ENCODE measurements around the gene SHC4. TPM values are rescaled to one million over a fixed set of nuclear protein-coding genes. Genes with fewer than 3 reads are reported as not detected.
A peak's percentile ranks its signal among the peaks of the same experiment; 100 is the strongest.
"Not testable (repeated sequence)": the region's sequence is repeated elsewhere in the genome, so short reads cannot be mapped to it uniquely, and the experiment has no call there.

SHC4 gene
- total RNA-seq, 1 donor from 2014 or later = 35.6 TPM

GRCh38 chr15:48796930-48797329 lies 166.8 kb downstream of the SHC4 start:
- DNase-seq (ENCODE audit: low spot score) = no peak
- no peak overlapping the region for H3K4me3 Mint-ChIP-seq (ENCODE audit: unreplicated experiment)
- no peaks in the 10 kb centered on the region for H3K9me3 Mint-ChIP-seq (ENCODE audit: low read depth)

GRCh38 chr15:48796521-48796920 lies 167.2 kb downstream of the SHC4 start:
- no peak for DNase-seq (ENCODE audit: low spot score)
- Mint-ChIP-seq H3K9me3 (ENCODE audit: low read depth) (no peaks in the 10 kb centered on the region), H3K27ac (ENCODE audit: unreplicated experiment) (no peak overlapping the region), H3K36me3 (ENCODE audit: low read depth) (no peaks in the 10 kb centered on the region), H3K4me1 (ENCODE audit: low read depth) (peaks cover 25% of the 10 kb centered on the region), H3K4me3 (ENCODE audit: unreplicated experiment) (no peak overlapping the region), H3K27me3 (ENCODE audit: low read depth) (no peaks in the 10 kb centered on the region)
- TF ChIP-seq, protein P1, sequence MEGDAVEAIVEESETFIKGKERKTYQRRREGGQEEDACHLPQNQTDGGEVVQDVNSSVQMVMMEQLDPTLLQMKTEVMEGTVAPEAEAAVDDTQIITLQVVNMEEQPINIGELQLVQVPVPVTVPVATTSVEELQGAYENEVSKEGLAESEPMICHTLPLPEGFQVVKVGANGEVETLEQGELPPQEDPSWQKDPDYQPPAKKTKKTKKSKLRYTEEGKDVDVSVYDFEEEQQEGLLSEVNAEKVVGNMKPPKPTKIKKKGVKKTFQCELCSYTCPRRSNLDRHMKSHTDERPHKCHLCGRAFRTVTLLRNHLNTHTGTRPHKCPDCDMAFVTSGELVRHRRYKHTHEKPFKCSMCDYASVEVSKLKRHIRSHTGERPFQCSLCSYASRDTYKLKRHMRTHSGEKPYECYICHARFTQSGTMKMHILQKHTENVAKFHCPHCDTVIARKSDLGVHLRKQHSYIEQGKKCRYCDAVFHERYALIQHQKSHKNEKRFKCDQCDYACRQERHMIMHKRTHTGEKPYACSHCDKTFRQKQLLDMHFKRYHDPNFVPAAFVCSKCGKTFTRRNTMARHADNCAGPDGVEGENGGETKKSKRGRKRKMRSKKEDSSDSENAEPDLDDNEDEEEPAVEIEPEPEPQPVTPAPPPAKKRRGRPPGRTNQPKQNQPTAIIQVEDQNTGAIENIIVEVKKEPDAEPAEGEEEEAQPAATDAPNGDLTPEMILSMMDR (IDR thresholded peaks at IDR 0.05) = no peak

More at GRCh38 chr15:48796930-48797329, 166.8 kb downstream of the SHC4 start:
- Mint-ChIP-seq H3K4me1 (ENCODE audit: low read depth) (peaks cover 25% of the 10 kb centered on the region), H3K27ac (ENCODE audit: unreplicated experiment) (no peak overlapping the region), H3K27me3 (ENCODE audit: low read depth) (no peaks in the 10 kb centered on the region), H3K36me3 (ENCODE audit: low read depth) (no peaks in the 10 kb centered on the region)
- TF ChIP-seq, protein P1 (IDR thresholded peaks at IDR 0.05) = no peak

DNA sequence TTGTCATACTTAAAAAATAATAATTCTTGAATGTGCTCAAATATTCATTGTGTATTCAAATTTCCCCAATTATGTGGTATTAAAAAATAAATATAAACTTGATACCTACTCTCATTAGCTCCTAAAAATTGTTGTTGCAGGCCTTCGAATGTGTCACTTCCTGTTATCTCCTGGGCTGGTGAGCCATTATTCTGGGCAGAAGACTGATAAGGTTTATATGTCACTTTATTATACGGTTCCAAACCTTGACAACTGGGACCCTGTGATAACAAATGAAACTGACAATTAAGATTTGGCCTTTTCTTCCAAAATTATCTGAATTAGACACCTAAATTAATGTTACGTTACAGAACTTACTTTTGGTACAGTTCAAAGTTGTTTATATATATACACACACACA lies 167.8 kb downstream of the SHC4 start:
- Mint-ChIP-seq H3K4me3 (ENCODE audit: unreplicated experiment) (no peak overlapping the region), H3K36me3 (ENCODE audit: low read depth) (no peaks in the 10 kb centered on the region), H3K9me3 (ENCODE audit: low read depth) (no peaks in the 10 kb centered on the region), H3K4me1 (ENCODE audit: low read depth) (peaks cover 20% of the 10 kb centered on the region), H3K27me3 (ENCODE audit: low read depth) (no peaks in the 10 kb centered on the region), H3K27ac (ENCODE audit: unreplicated experiment) (no peak overlapping the region)
- TF ChIP-seq, protein P1 (IDR thresholded peaks at IDR 0.05) = no peak
- no peak for DNase-seq (ENCODE audit: low spot score)

- no peak overlapping the region for H3K4me3 Mint-ChIP-seq (ENCODE audit: unreplicated experiment)
- no peaks in the 10 kb centered on the region for H3K27me3 Mint-ChIP-seq (ENCODE audit: low read depth)
- H3K9me3 Mint-ChIP-seq (ENCODE audit: low read depth) = no peaks in the 10 kb centered on the region
- TF ChIP-seq, protein P1 (IDR thresholded peaks at IDR 0.05) = no peak
- peaks cover 2% of the 10 kb centered on the region for H3K36me3 Mint-ChIP-seq (ENCODE audit: low read depth)
- DNase-seq (ENCODE audit: low spot score) = no peak
- peak overlapping the region; percentile 57 for H3K27ac Mint-ChIP-seq (ENCODE audit: unreplicated experiment)
- peaks cover 17% of the 10 kb centered on the region for H3K4me1 Mint-ChIP-seq (ENCODE audit: low read depth)
These were observed 169.0 kb downstream of the SHC4 start for GRCh38 chr15:48794697-48795134.

GRCh38 chr15:48792408-48792807 lies 171.3 kb downstream of the SHC4 start:
- H3K4me3 Mint-ChIP-seq (ENCODE audit: unreplicated experiment) = no peak overlapping the region
- H3K27me3 Mint-ChIP-seq (ENCODE audit: low read depth) = no peaks in the 10 kb centered on the region
- H3K27ac Mint-ChIP-seq (ENCODE audit: unreplicated experiment) = no peak overlapping the region
- DNase-seq (ENCODE audit: low spot score) = no peak
- TF ChIP-seq, protein P1 (IDR thresholded peaks at IDR 0.05) = no peak
- no peaks in the 10 kb centered on the region for H3K9me3 Mint-ChIP-seq (ENCODE audit: low read depth)
- H3K36me3 Mint-ChIP-seq (ENCODE audit: low read depth) = peaks cover 5% of the 10 kb centered on the region
- peaks cover 13% of the 10 kb centered on the region for H3K4me1 Mint-ChIP-seq (ENCODE audit: low read depth)

- not testable (repeated sequence) for DNase-seq (ENCODE audit: low spot score); H3K27me3 Mint-ChIP-seq (ENCODE audit: low read depth); H3K36me3 Mint-ChIP-seq (ENCODE audit: low read depth); H3K27ac Mint-ChIP-seq (ENCODE audit: unreplicated experiment); H3K4me3 Mint-ChIP-seq (ENCODE audit: unreplicated experiment); H3K9me3 Mint-ChIP-seq (ENCODE audit: low read depth)
- H3K4me1 Mint-ChIP-seq (ENCODE audit: low read depth) = peaks cover 11% of the 10 kb centered on the region
These were observed 173.1 kb downstream of the SHC4 start for GRCh38 chr15:48790466-48791115.
